Occipital lobe (tissue), 2 donors: ENCODE measurements around the gene KDM6A. TPM values are rescaled to one million over a fixed set of nuclear protein-coding genes. Genes with fewer than 3 reads are reported as not detected.
"Not testable (repeated sequence)": the region's sequence is repeated elsewhere in the genome, so short reads cannot be mapped to it uniquely, and the experiment has no call there.

Experiments
- DNase-seq: peaks from one replicate; lab custom pipeline; 2025; lab: John Stamatoyannopoulos, UW
- total RNA-seq: library from RNA; depleted of rRNA; stranded (reverse); fragments of >200 nt; gene quantifications from one replicate; pipeline ENCODE4 v1.2.3, GENCODE V29; 2014

The KDM6A gene
- total RNA-seq, 1 donor from 2014 or later, result 46.3 TPM

DNA sequence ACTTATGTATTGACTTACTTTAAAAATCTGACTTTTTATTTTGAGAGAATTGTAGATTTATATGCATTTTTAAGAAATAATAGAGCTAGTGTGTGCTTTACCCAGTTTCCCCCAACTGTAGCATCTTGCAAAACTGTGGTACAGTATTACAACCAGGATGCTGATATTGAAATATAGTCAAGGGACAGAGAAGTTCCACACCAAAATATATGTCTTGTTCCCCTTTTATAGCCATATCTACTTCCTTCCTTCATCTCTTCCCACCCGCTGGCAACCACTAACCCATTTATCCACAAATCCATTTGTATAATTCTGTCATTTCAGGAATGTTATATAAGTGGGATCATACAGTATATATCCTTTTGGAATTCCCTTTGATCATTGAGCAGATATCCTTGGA is 16.8 kb downstream of the KDM6A start:
- DNase-seq, result no peak

GRCh38 chrX:44890247-44890646 is 17.3 kb downstream of the KDM6A start:
- no peak for DNase-seq

DNA sequence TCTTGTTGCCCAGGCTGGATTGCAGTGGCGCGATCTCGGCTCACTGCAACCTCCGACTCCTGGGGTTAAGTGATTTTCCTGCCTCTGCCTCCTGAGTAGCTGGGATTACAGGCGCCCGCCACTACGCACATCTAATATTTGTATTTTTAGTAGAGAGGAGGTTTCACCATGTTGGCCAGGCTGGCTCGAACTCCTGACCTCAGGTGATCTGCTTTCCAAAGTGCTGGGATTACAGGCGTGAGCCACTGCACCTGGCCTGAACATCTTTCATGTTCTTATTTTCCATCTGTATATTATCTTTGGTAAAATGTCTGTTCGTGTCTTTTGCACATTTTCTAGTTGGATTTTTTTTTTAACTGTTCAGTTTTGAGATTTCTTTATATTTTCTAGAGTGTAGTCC is 17.7 kb downstream of the KDM6A start:
- not testable (repeated sequence) for DNase-seq

- no peak for DNase-seq
These were observed 18.7 kb downstream of the KDM6A start for GRCh38 chrX:44891642-44892041.

GRCh38 chrX:44896876-44897186 is 23.8 kb downstream of the KDM6A start:
- no peak for DNase-seq

GRCh38 chrX:44897539-44897938 is 24.6 kb downstream of the KDM6A start:
- DNase-seq, result no peak

DNA sequence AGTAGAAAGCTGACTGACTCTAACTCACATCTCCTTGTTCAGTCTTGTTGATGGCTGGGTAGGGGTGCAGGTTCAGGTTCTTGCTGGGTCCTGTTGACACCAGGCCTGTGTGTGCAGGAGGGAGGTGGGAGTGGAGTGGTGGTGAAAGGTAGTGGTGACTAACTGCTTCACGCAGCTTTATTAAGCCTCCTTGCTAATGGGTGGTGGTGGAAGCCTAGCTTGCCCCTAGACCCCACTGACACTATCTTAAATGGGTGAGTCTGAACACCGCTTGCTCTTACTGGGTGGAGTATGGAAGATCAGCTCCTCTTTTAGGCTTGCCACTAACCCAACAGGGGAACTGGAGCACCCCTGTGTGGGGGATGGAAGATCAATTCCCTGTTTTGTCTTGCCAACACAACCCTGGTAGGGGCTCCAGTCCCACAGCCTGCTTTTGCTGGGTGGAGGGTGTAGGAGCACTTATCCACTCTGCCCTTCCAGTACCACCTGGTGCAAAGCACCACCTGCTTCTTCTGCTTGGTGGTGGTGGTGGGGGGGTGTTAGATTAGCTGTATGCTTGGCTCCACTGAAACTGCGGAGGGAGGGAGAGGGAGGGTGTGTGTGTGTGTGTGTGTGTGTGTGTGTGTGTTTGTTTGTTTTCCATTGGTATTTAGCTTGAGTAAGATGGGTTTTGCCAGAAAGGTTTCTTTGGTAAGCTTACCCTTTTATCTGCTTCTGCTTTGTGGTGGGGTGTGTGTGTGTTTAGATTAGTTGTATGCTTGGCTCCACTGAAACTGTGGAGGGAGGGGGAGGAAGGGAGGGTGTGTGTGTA is 25.6 kb downstream of the KDM6A start:
- no peak for DNase-seq

- no peak for DNase-seq
These were observed 27.0 kb downstream of the KDM6A start for GRCh38 chrX:44899946-44900345.

DNA sequence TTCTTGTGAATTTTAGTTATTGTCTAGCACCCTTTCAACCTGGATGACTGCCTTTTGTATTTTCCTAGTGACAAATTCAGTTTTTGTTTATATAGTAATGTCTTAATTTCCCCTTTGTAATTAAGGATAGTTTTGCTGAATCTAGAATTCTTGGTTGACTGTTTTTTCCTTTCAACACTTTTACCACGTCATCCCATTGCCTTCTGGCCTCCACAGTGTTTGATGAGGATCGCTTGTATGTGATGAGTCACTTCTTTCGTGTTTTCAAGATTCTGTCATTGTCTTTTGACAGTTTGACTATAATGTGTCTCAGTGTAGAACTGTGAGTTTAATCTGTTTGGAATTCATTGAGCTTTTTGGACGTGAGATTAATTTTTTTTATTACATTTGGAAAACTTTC is 30.1 kb downstream of the KDM6A start:
- DNase-seq, result no peak

DNA sequence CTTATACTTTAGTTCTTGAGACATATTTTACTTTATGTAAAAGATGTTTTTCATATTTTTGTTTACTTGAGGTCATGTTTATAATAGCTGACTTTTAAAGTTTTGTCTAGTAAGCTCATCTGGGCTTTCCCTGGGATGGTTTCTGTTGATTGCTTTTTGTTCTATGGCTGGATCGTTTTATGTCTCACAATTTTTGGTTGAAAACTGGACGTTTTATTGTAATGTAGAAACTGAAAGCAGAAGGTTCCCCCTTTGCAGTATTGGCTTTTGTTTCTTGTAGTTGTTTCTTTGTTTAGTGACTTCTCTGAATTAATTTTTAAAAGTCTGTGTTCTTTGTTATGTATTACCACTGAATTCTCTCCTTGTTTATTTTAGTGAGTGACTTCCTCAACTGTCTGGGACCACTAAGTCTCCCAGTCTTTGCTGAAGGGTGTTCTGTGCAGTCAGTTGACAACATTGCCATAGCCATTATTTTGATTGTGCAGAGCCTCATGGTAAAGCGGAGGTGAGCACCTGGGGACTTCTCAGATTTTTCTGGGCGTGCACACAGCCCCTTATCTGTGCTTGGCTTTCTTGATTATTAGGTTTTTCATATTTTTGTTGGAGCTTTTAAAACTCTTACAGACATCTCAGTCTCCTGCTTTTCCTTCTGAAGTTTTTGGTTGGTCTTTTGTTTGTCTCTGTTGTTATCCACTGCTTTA is 31.0 kb downstream of the KDM6A start:
- no peak for DNase-seq

- no peak for DNase-seq
These were observed 31.6 kb downstream of the KDM6A start for GRCh38 chrX:44904542-44905115.

DNA sequence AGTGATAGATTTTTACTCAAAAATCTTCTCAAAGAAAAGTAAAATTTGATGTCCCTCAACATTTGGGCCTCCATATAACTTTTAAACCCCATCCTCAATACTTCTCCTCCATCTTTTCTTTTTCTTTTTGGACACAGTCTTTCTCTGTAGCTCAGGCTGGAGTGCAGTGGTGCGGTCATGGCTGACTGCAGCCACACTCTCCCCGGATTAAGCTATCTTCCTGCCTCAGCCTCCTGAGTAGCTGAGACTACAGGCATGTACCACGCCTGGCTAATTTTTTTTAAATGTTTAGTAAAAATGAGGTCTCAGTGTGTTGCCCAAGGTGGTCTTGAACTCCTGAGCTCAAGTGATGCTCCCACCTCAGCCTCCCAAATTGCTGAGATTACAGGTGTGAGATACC is 33.1 kb downstream of the KDM6A start:
- DNase-seq, result no peak

GRCh38 chrX:44906542-44906941 is 33.6 kb downstream of the KDM6A start:
- no peak for DNase-seq

DNA sequence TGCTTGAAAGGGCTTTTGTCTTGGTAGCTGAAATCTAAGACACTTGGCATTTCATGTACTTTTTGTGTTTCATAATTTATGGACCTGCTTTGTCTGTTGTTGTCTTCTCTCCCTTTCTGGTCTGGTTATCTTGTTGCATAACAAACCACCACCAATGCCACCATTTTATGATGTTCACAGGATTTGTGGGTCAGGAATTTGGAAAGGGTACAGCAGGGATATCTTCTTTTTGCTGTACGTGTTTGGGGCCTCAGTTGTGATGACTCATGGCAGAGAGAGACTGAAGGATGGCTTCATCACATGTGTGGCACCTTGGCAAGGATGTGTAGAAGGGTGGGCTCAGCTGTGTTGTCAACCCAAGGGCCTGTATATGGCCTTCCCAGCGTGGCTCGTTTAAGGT is 35.2 kb downstream of the KDM6A start:
- DNase-seq, result no peak

DNA sequence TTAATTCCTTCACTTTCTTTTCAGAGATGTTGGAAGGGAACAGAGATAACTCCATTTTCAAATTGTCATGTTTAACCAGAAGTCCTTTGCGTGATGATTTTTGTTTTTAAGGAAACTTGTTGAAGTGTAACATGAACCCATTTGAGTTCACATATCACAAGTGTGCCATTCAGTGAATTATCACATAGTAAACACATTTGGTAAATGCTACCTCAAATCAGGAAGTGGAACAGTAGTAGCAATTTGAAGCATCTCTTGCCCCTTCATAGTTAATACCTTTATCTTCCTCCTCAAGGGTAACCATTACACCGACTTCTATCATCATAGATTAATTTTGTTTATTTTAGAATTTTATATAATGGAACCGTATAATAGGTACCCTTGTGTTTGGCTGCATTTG is 35.8 kb downstream of the KDM6A start:
- DNase-seq, result no peak

GRCh38 chrX:44910508-44910907 is 37.5 kb downstream of the KDM6A start:
- not testable (repeated sequence) for DNase-seq

DNA sequence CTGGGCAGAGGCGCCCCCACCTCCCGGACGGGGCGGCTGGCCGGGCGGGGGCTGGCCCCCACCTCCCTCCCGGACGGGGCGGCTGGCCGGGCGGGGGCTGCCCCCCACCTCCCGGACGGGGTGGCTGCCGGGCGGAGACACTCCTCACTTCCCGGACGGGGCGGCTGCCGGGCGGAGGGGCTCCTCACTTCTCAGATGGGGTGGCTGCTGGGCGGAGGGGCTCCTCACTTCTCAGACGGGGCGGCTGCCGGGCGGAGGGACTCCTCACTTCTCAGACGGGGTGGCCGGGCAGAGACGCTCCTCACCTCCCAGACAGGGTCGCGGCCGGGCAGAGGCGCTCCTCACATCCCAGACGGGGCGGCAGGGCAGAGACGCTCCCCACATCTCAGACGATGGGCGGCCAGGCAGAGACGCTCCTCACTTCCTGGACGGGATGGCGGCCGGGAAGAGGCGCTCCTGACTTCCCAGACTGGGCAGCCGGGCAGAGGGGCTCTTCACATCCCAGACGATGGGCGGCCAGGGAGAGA is 38.1 kb downstream of the KDM6A start:
- not testable (repeated sequence) for DNase-seq

DNA sequence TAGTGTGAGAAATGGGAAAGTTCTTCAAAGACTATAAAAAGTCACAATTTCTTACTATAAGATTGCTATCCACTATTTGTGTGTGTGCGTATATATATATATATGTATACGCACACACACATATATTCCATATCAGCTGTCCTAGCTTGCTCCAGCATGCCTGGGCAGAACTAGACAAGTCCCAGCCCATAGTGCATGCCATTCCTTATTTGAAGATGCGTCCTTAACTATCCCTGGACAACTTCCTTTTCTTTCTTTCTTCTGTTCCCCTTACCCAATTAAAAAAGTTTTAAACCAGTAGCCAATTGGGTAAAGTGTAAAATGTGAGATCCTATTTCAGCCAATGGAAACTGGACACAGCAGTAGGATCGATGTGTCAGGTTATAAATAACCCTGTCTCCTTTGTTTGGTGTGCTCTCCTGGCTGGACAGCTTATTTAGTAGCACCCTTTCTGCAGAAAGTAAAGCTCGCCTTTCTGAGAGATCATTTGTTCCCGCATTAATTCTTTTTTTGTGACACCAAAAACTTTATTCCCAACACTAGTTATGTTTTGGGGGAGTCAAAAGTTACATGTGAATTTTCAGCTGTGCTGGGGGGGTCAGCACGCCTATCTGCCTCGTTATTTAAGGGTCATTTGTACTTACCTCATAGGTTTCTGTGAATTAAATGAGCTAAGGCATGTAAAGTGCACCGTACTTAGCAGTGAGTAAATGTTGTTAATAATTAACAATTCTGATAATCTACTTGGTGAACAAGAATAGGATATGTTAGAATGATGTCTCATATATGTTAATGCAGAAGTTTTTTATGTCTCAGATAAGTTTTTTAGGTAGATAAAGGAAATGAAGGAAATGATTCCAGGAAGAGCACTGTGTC is 40.9 kb downstream of the KDM6A start:
- no peak for DNase-seq

DNA sequence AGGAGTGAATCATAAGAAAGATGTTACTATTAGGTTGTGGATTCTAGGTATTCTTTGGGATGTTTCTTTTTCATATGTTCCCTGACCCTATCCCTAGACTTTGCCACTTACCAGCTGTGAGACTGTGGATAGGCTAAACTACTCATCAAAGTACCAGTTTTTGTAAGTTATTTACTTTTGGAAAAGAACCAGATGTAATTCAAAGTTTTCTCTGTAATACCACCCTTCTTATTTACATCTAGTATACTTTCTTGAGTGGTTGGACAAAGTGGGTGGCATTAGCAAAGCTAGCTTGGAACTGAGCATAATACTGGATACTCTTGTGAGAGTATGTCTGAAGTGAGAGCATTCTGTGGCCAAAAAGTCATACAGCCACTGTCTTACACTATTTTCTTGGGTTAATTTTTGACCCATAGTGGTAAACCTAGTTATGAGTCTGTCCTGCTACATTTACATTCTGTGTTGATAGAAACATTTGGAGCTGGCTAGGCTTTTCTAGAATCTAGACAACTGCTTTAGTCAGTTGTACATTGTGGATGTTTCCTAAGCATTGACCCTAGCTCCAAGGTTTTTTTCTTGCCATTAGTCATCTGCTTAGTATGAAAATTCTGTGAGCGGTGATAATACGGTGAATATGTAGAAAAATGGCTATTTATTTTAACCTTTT is 41.7 kb downstream of the KDM6A start:
- no peak for DNase-seq

DNA sequence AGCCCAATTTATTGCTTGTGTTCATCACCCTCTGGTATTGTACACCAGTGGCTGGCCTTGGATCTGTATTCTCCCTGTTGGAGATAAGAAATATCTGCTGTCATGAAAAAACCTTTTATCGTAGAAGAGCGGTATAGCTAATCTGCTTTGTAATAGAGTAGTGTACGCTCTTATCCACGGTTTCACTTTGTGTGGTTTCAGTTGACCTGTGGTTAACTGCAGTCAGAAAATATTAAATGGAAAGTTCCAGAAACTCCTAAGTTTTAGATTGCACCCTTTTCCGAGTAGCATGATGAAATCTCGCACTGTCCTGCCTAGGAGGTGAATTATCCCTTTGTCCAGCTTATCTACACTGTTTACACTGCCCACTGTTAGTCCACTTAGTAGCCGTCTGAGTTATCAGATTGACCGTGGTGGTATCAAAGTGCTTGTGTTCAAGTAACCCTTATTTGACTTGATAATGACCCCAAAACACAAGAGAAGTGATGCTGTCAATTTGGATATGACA is 42.4 kb downstream of the KDM6A start:
- DNase-seq, result no peak

- DNase-seq, result no peak
These were observed 45.7 kb downstream of the KDM6A start for GRCh38 chrX:44918722-44919121.
